Germinal center (tissue), 1 donor: Measurements from ENCODE around the gene SELE.
"Not testable (repeated sequence)": the region's sequence is repeated elsewhere in the genome, so short reads cannot be mapped to it uniquely, and the experiment has no call there.

Experiments
- DNase-seq: peaks from one replicate; pipeline ENCODE4 v3.0.0; 2012; ENCODE audit warnings: mixed read lengths, low spot score

Gene SELE

DNA sequence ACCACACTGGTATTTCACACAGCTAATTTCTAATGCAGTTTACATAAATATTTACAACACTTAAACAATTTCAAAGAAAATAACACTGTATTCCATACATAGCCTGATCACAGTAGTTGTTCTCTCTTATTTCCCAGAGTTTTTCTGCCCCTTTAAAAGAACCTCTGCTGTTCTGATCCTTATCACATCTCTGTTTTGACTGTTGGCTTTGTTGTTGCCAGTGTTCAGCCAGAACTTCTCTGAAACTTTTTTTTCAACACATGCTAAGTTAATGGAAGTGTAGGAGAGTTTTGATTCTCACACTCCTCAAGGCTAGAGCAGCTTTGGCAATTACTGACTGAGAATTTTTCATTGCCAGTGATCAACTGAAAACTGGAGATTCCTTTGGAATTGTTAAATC lies 11.1 kb downstream of the SELE start:
- DNase-seq, result no peak

DNA sequence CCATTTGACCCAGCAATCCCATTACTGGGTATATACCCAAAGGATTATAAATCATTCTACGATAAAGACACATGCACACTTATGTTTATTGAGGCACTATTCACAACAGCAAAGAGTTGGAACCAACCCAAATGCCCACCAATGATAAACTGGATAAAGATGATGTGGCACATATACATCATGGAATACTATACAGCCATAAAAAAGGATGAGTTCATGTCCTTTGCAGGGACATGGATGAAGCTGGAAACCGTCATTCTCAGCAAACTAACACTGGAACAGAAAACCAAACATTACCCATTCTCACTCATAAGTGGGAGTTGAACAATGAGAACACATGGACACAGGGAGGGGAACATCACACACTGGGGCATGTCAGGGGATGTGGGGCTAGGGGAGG lies 18.8 kb downstream of the SELE start:
- not testable (repeated sequence) for DNase-seq

DNA sequence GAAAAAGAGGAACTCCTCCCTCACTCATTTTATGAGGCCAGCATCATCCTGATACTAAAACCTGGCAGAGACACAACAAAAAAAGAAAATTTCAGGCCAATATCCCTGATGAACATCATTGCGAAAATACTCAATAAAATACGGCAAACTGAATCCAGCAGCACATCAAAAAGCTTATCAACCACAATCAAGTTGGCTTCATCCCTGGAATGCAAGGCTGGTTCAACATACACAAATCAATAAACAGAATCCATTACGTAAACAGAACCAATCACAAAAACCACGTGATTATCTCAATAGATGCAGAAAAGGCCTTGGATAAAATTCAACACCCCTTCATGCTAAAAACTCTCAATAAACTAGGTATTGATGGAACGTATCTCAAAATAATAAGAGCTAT lies 20.8 kb downstream of the SELE start:
- DNase-seq, result not testable (repeated sequence)

DNA sequence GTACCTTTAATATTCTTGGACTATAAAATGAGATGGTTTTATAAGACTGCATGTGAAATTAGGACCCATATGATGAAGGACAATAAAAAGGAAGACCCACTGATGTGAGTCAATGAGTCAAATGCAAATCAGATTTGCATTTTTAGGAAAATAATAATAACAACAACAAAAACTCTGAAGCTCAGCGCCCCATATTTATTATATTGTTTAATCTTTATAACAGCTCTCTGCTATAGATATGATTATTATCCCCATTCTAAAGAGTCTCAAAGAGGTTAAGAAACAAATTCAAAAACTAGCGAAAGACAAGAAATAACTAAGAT lies 21.6 kb downstream of the SELE start:
- no peak for DNase-seq

DNA sequence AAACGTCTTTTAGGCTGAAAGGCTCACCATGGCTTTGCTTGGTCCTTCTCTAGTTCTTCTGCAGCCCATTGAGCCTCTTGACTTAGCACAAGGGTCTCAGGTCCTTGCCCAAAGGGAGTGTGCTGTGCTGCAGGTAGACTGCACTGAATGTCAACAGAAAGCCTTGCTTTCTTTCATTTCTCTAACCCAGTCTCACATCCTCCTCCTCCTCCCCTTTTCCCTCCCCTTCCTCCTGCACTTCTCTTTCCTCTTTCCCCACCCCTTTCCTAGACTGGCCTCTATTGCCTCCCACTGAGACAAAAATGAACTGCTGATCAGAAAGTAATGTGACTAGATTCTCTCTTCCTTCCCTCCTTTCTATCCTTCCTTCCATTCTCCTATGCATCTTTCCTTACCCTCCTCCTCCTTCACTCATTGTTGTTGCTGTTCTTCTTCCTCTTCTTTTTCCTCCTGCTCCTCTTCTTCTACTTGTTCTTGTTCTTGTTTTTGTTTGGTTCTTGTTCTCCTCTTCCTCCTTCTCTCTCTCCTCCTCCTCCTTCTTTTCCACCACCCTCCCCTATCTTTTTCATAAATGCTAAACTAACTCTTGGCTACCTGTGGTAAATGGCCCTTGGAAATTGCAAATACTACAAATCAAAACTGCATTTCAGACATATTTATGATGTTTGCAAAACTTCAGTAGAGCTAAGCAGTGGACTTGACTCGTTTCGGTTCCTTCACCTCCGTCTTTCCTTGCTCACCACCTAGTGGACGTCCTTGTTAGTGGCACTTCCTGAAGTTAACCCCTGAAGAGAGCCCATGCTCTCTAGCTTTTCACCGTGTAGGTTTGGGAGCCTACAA lies 22.2 kb downstream of the SELE start, which contains the start of gene SELL:
Gene SELL, minus strand, starts transcription at position 152 of the 840 bp plus-strand sequence. Its CDS starts 122 bp downstream, at position 30.
- peak; percentile 65 for DNase-seq

DNA sequence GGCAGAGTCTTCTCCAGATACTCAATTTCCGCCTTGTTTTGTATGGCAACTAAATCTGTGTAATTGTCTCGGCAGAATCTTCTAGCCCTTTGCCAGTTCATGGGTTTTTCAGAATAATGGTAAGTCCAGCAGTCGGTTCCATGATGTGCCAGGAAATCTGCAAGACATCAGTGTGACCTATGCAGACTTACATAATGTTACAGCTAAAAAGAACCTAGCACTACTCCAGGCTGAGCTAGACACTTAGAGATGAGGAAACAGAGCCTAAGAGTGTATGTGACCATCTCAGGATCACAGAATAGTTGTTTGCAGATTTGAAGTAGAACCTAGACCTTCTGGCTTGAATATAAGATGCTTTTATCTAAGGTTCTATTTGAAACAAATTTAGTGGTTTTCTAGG lies 25.2 kb downstream of the SELE start:
- DNase-seq, result no peak

DNA sequence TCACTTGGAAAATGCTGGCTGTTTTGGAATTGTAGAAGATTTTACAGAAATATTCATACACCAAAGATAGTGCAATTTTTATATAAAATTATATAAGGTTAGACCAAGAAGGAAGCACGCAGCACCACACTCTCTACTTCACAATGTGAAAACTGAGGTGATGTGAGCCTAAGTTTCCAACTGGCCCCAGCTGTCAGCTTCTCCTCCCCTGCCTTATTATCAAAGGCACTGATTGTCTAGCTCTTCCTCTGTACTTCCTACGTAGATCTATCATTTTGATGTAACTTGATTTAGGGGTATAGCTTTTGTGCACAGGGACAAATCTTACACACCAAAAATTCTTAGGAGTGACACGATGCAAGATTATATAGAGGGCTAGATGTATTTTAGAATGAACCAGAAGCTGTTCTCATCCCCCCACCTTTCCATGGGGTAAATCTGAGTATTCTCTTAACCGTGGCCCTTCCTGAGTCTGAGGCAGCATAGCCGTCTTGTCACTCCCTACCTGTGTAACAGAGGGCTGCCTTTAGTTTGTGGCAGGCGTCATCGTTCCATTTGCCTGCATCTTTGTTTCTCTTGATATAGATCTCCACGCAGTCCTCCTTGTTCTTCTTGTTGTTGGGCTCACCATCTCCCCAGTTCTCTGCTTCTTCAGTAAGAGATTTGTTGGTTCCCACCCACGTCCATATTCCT lies 25.8 kb downstream of the SELE start:
- no peak for DNase-seq

DNA sequence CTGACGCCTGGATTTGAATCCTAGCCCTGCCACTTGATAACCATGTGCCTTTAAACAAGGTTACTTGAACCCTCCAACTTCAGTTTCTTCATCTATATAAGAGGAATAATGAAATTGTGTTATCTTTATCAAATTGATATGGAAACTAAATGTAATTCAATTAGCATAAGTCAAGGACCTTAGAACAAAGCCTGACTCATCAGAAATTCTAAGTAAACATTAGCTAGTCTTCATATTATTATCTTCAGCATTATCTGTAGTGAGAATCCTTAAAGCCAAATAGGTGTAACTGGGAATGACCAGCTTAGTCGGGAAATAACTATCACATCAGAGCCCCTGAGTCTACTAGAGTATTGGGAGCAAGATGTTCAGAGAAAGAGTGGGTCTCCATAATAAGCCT lies 29.1 kb downstream of the SELE start:
- DNase-seq, result no peak

DNA sequence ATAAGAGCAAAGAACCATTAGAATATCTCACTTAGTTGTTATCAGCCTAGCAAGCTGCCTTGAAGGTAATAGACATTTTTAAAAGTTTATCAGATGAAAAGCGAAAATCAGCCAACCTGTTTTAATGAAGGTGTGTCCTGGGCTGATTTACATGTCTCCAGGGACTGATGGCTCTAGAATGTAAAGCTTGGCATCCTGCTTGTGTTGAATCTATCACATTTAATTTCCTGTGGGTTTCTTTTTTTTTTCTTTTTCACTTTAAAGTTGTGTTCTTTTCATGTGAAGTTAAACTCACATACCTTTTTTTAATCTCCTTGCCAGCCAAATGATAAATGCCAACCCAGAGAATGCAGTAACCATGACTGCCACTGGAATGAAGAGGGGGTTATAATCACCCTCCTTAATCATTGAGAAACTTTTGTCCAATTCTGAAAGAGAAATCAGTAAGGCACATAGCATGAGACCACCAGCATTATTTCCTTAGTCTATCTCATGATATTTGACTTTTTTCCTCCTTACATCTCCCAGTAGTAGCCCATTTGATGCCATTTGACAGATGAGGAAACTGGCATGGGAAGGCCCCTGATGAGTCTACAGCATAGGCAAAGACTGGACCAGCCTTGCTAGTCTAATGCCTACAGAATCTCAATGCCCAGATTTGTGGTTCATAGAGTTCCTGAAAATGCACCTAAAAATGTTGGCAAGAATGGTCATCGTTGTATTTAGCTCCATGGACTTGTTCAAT lies 32.4 kb downstream of the SELE start:
- peak; percentile 47 for DNase-seq

DNA sequence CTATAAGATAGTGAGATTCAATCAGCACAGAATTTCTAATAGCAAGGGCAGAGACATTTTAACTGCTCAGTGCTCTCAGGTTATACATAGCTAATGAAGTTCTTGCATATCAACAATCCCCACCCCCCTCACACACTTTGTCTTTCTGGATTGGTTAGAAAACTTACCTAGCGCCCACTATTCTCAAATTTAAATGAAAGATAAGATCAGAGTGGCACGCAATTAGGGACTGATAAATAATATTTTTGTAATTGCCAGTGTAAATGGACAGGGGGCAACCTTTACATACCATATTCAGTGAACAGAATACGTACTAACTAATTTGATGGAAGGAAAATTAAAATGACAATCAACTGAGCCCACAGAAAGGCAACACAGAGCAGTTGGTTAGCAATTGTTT lies 34.2 kb downstream of the SELE start:
- DNase-seq, result no peak

DNA sequence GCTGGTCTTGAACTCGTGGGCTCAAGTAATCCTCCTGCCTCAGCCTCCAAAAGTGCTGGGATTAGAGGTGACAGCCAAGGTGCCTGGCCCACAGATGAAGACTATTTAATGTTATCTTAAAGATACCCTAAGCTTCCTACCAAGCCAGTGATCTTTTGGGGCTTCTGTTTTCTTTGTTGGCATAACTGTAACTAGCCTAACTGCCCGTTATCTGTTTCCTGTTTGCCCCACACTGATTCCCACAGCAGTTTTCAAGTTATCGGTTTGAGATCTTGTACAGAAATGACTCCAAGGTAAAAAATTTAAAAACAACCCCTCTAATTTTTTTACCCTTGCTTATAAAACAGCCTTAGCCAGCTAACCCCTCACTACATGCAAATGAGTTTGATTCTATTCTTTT lies 34.9 kb downstream of the SELE start:
- no peak for DNase-seq

DNA sequence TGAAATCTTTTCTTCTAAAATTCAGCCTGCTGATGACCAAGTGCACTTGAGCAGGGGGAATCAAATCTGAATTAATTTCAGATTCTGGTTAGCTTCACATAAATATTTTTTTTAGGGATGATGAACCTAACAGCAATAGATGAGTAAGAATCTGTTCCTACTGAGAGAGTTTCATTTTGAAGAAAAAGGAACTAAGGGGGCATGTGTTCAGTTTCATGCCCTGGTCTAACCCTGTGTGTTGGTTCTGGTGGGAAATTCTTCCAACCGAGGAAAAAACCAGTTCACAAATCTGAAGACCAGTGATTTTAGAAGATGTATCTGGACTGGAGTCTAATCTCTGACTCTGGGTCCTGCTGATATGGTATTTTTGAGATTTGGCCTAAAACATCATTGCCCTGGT lies 36.1 kb downstream of the SELE start:
- peak; percentile 38 for DNase-seq

DNA sequence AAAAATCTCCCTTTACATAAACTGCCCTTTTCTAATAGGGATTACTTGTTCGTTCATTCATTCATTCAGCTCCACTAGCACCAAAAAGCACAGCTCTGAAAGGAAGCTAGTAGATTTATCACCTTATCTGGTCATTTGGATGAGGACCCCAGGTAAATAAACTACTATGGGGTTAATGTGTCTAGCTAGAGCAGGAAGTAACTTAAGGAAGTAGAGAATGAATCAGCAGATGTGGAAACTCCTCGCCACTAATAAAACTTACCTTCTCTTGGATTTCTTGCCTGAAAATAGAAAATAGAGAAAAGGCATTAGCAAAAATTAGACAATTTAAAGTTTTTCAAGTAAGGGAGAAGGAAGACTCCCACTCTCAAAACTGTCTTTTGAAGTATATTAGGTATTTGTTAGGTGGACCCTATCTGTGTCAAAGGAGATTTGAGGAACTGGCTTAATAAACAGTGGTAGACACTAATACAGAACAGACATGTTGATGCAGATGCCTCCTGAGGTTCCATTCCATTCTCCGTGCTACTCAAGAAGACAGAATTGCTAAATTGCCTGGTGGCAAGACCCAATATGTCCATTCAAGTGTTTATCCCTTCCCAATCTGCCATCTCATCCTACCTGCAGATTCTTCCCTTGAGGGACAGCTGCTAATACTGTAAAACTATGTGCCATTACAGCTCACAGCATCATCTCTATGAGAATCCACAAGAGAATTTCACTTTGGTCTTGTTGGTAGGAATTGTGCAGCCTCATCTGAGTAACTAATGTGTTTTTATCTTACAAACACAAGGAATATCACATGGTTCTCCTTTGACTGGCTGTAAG lies 37.4 kb downstream of the SELE start:
- no peak for DNase-seq

DNA sequence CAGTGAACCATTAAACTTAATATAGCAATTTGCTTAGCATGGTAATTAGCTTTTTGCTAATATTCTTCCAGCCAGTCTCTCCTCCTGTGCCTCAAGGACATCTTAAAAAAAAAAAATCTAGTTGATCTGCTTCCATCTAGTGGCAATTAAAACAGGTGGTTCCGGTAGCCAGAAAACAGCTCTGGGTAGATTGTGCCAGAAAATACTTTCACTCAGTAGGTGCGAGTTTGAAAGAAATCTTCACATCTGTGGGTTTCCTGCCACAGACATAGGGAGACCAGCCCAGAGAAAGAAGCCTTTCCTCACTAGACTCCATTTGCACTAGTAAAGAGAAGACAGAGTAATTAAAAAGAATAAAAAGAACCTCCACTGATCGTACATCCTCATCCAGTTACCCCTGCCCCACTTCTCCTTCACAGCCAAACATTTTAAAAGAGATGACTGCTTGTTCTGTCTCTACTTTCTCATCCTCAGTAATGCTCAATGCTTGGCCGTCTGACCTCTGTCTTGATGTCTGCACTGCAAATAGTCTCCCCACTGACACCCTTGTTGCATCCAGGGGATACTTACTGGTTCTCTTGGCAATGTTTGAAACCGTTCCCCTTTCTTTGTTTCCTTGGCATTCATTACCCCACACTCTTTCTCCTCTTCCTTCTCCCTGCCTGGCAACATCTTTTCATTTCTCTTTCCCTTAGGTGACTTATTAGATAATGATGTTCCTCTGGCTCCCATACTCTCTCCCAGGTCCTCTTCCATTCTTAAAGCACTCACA lies 39.4 kb downstream of the SELE start:
- no peak for DNase-seq

DNA sequence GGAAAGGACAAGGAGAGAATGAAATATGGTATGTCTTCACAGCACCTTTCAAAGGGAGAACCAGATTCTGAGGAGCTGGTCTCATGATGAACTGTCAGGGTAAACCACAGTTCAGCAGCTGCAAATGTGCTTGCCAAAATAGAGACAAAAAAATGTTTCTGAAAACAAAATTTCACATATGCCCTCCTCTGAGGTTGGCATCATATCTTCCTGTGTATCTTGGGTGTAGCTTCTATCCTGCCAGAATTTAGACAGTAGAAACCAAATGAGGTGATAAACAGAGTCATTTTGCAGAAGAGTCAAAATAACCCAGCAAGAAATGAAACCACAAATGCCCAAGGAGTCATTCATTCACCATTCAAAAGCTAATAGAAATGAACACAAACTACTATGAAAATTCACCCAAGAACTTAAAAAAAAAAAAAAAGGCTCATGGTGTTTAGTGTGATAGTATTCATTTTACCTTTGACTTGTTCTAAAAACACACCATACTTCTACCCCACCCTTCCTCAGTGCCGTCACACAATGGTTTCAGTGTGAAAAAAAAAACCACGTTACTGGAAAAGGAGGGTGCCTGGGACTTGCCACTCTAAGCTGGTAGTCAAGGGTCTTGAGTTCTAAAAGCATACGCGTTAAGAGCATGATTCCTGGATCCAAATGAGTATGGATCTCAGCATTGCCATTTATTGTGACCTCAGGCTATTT lies 41.0 kb downstream of the SELE start:
- DNase-seq, result no peak

DNA sequence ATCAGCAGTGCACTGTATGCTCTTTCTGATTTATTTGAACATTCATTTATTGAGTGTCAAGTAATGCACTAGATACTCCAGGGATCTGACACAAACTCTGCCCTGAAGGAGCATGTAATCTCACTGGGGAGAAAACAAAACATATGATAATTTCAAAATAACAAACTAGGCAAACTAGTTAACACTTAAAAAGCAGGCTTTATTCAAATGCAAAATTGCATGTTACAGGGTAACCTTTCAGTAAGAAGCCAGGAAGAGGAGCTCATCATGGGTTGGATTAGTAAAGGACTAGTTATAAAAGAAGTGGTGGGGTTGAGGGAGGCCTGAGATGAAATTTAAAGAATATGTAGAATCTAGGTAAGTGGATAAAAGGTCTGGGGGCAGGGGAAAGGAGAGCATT lies 43.4 kb downstream of the SELE start:
- no peak for DNase-seq

DNA sequence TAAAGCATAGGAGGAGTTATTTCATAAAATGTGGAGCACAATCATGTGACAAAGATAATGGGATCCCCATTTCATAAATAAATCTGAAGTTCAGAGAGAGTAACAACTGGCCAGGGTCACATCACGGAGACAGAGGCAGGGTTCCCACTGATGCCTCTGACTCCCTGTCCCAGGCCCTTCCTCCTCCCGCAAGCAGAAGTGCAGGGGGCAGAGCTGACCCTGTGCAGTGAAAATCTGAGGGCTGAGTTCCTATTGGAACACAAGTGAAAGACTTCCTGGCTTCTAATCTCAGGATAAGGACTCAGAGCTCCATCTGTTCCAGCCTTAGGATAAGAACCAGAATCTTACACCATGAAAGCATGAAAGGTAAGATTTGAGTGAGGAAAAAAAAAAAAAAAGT lies 44.5 kb downstream of the SELE start:
- no peak for DNase-seq

DNA sequence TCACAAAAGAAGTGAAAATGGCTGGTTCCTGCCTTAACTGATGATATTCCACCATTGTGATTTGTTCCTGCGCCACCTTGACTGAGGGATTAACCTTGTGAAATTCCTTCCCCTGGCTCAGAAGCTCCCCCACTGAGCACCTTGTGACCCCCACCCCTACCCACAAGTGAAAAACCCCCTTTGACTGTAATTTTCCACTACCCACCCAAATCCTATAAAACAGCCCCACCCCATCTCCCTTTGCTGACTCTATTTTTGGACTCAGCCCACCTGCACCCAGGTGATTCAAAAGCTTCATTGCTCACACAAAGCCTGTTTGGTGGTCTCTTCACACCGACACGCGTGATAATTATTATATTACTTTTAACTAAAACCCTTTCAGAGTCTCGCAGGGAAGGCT lies 45.5 kb downstream of the SELE start:
- not testable (repeated sequence) for DNase-seq

DNA sequence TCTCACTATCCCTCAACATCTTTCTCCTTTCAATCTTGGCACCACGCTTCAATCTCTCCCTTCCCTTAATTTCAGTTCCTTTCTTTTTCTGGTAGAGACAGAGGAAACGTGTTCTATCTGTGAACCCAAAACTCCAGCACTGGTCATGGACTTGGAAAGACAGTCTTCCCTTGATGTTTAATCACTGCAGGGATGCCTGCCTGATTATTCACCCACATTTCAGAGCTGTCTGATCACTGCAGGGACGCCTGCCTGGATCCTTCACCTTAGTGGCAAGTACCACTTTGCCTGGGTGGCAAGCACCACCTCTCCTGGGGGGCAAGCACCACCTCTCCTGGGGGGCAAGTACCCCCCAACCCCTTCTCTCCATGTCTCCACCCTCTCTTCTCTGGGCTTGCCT lies 50.2 kb downstream of the SELE start:
- DNase-seq, result no peak

DNA sequence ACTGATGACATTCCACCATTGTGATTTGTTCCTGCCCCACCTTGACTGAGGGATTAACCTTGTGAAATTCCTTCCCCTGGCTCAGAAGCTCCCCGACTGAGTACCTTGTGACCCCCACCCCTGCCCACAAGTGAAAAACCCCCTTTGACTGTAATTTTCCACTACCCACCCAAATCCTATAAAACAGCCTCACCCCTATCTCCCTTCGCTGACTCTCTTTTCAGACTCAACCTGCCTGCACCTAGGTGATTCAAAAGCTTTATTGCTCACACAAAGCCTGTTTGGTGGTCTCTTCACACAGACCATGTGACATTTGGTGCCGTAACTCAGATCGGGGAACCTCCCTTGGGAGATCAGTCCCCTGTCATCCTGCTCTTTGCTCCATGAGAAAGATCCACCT lies 50.7 kb downstream of the SELE start:
- DNase-seq, result not testable (repeated sequence)

DNA sequence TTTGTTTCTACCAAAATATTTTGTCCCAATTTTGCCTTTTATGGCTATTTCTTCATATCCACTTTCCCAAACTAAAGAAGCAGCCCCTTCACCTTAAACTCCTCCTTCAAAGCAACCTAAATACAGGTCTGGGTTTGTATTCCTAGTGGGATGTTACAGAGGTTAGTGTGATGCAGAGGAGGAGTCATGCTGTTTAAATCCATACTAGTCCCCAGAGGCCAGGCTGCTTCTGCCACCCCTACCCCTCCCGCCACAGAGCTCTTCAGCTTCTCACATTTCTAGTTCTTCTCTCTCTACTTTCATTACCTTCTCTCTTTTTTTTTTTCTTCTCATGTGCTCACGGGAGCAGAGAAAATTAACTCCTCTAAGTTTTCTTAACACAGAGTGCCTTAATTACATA lies 51.8 kb downstream of the SELE start:
- DNase-seq, result no peak
